GM21576 (cell line): ENCODE measurements around the gene EFCAB6.

Experiments used
- ATAC-seq: cut with Tn5 transposase; IDR thresholded peaks from one replicate; pipeline ENCODE4 v1.9.1; 2021; ENCODE audit warnings: mild to moderate bottlenecking, moderate library complexity; ENCODE audit not compliant: unreplicated experiment

EFCAB6 gene

DNA sequence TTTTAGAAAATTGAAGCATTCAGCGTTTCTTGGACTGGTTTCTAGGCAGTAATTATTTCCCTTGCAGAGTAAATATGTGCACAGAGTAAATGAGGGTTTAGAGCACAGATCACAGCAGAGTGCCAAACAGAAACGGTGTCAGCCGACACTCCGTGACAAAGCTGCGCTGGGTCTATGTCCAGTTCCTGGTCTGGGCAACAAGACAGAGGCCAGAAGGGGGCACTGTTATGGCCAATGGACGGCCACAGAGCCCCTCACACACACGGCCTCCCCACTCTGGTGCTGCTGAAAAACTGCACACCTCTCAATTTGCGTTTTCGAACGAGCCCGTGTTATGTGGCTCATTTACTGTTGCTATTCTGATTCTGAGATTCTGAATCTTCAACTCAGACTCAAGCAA is 219.6 kb downstream of the EFCAB6 start:
- no peak for ATAC-seq

DNA sequence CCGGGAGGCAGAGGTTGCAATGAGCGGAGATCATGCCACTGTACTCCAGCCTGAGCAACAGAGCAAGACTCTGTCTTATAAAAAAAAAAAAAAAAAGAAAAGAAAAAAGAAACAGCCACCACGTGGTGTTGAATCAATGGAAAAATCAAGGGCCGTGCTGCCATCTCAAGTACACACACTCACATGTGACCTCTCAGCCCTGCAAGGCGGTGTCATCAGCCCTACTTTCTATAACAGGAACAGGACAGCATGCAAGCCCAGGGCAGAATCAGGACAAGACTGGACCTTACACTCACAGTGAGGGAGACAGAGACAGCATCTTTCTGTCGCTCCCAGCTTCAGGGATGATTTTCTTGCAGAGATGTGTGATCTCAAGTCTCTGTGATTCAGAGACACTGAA is 220.7 kb downstream of the EFCAB6 start:
- ATAC-seq: no peak

DNA sequence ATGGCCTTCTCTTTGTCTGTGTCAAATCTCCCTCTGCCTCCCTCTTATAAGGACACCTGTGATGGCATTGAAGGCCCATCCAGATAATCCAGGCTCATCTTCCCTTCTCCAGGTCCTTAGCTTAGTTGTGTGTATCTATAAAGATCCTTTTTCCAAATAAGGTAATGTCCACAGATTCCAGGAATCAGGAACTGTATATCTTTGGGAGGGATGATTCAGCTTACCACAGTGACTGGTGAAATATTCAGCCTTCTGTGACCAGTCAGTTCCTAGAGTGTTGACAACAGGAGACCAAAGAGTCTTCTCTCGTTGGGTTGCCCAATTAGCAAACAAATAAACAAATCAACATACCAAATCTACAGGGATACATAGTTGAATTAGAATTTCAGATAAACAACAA is 224.5 kb downstream of the EFCAB6 start:
- ATAC-seq: no peak

DNA sequence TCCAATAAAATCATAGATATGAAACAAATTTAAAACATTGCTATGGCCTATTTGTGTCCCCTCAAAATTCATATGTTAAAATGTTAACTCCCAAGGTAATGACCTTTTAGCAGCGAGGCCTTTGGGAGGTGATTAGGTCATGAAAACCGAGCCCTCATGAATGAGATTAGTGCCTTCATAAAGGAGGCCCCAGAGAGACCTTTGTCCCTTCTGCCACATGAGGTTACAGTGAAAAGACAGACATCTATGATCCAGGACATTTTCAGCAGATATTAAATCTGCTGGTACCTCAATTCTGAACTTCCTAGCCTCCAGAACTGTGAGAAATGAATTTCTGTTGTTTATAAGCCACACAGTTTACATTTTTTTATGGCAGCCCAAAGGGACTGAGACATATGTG is 228.6 kb downstream of the EFCAB6 start:
- no peak for ATAC-seq

DNA sequence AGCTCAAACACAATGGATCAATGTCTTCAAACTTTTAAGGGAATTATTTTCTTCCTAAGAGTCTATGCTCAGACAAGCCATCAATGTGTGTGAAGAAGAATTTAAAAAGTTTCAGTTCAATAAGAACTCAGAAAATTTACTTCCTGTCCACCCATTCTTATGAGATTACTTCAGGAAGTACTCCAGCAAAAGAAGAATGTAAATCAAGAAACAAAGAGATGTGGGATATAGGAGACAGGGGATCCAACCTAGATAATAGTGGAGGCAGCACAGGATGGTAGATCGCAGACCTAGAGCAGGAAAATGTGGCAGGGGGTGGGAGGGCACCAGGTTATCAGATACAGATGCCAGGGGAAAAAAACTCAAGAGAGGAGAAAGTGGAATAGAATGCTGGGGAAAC is 229.7 kb downstream of the EFCAB6 start:
- no peak for ATAC-seq

DNA sequence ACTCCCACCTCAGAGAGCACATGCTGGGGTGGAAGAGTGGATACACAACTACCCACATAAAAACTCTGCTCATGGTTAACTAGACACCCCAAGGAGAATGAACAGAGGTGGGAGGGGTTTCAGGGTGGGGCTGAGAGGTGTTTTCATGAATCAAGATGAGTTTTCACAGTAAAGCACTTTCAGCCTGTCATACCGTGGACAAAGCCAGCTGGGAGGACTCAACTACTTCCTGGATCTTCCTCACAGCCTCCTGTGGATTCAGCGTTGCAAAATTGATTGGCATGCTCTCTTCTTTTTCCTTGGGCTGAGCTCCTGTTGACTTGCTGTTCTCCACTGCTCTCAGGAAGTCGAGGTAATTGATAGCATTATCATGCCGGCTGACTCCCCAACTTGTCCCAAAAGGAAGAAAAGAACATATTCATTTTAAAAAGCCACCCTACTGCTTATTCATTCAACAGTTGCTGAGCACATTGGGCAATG is 231.8 kb downstream of the EFCAB6 start:
- ATAC-seq: no peak

DNA sequence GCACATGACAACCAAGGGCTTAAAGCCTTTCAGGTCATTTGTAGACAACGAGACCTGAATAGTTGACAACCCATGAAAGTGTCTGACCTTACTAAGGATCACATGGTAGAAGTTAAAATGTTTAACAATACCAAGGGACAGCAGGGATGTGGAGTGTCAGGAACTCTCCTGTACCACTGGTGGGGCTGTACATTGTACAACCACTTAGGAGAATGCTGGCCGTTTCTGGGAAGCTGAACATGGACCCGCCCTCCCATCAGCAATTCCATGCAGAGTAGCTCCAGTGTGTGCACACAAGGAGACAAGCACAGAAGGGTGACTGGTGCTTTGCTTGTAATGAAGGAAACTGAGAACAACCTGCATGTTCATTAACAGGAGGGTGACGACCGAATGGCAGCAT is 237.4 kb downstream of the EFCAB6 start:
- ATAC-seq: no peak

DNA sequence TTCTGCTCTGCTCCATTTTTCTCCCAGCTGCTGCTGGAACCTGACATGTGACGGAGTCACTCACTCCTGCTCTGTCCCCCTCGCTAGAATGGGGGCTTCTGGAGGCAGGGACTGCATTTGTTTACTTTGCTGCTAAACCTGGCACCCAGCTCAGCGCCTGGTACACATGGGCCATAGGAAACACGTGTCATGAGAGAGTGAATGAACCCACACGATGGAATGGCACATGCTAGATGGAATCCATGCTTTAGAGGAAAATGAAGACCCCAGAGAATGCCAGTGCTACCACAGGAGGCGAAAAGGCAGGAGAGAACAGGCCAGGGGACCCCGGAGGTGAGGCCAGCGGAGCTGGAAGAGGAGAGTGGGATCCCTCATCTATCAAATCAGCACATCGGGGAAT is 239.4 kb downstream of the EFCAB6 start:
- ATAC-seq: no peak

DNA sequence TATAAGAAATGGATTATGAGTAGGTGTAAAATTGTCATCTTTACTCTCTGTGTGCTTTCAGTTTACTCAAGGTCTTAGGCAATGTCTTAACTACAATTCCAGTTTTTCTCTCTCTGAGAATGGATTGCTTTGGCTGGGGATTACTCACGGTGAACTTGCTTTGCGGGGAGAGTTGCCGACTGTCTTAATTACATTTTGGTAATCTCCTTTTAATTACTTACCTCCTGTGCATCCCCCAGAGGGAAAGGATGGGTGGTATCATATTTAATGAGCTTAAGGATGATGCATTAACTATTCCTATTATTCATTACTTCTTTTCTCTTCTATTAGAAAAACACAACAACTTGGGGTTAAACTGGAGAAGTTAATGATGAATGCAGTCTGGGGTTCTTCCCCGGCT is 240.9 kb downstream of the EFCAB6 start:
- ATAC-seq: no peak

DNA sequence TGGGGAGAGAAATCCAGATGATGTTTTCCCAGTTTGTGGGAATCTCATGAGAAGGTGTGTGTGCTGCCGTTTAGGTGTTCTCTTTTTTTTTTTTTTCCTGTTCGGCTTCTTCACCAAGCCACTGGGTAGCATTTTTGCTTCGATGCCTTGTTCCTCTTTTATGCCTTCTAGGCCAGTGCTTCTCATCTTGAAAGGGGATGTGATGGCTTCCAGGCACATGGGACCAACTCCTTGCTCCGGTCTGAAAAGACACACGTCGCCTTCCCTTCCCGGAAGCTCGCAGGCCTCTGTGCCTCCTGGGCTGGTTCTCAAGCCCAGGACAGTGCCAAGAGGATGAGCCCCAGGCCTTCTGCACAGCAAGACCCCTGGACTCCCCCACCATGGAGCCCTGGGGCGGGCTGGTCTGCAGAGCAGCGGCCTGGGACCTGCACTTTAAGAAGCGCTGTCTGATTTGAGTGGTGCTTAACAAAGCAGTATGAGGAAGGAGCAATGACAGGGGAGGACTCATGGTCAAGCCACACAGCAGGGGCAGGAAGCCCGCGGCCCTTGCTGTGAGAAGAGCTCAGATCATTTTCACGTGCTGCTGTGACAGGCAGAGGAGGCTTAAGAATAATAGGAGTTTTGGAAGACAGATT is 241.5 kb downstream of the EFCAB6 start:
- ATAC-seq: no peak

DNA sequence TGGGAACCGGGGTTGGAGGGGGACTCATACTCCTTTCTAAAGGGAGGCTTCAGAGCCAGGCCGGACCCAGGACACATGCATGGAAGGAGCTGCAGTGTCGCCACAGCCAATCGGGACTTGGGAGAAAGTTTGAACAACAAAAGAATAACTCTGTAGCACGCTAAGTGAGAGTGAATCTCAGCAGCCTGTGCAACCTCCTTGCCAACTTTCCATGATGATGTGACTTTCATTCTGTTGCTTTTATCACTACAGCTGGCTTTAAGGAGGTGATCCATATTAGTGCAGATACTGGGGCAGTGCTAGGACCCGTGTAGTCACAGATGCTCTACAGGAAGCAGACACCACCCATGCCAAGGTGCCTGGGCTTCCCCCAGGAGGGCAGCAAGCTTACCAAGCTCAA is 243.0 kb downstream of the EFCAB6 start:
- ATAC-seq: no peak

DNA sequence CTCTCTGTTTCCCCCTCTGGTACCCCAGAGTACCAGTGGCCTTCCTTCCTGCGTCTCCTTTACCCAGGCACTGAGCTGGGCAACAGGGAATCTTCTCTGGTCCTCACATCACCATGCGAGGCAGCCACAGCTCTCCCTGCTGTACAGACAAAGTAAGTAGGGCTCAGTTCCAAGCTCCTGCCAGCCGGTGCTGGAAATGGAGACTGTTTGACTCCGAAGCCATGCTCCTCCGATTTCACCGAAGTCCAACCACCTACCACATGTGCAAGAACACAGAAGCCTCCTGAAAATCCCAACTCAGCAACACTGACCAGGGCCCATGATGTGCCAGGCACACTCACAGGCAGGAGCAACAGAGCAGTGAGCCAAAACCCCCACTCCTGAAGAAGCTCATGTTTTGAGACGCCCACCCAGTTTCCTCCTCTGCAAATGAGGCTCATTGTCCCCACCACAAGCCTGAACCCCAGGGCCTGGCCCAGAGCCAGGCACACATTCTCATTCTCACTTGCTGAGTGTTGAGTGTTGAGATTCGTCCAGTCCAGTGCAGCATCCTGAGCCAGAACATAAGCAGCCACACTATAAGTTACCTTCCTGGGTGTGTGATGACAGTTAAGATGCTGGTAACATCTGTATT is 244.3 kb downstream of the EFCAB6 start:
- no peak for ATAC-seq

DNA sequence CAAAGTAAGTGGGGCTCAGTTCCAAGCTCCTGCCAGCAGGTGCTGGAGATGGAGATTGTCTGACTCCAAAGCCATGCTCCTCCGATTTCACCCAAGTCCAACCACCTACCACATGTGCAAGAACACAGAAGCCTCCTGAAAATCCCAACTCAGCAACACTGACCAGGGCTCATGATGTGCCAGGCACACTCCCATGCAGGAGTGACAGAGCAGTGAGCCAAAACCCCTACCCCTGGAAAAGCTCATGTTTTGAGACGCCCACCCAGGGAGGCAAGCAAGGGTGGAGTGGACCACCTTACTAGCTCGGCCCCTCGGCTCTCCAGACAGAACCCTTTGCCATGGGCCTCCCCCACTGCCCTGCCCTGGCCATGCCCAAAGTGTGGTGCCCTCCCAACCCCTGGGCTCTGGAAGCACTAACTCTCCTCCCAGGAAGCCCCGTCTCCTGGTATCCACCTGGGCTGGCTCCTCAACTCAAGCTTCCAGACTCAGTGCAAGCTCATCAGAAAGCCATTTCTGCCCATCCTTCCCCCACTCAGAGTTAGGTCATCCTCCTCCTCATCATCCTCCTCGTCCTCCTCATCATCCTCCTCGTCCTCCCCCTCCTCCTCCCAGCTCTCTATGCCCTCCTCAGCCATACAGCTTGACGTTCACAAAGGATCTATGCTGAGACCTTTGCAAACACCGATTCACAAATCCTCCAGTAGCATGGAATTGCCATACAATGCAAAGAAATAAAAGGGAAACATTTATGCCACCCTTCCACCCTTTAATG is 245.4 kb downstream of the EFCAB6 start:
- no peak for ATAC-seq

DNA sequence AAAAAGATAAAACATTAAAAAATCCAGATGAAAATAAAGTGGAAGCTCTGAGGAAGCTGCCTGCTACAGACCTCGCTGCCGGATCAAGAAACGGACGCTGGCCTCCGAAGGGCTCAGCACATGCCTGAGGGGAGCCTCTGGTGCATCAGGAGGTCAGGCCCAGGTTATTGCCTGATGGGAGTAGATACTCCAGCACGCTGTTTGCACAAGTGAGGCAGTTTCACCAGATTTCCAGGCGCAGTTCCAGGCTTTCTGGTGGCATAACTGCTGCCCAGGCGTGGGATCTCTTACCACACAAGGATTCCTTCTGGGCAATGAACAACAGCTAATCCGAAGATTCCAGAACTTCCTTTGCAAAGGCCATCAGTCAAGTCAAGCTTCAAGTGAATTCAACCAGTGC is 246.1 kb downstream of the EFCAB6 start:
- ATAC-seq: no peak

DNA sequence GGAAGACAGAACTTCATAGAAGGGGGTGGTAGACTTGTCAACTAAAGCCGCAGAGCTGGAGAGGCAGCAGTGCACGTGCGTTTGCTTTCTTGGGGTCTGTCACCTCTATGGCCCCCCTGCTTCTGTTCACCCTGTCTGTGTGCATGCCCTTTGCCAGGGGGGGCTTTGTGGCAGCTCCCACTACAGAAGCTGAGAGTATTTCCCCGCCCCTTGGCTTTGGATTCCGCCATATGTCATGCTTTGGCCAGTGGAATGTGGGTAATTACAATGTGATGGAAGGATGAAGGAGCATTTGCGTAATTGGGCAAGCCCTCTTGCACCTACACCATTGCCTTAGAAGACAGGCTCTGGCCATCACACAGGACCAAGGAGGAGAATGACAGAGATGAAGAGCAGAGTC is 247.2 kb downstream of the EFCAB6 start:
- ATAC-seq: no peak

DNA sequence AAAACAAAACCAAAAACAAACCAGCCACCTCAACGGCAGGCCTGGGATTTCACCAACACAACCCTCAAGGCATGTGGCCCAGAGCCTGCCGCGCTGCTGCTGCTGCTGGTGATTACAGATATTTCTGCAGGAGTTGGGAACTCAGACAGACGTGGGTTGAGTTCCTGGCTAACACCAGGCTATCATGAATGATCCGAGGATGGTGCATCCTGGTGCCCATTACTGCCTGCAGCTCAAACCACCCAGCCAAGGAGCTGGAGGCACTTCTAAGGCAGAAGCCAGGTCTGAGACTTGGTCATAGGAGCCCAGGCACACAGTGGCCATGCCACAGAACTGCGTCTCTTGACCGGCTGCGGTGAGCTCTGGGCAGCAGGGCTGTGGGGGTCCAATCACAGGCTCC is 248.5 kb downstream of the EFCAB6 start:
- ATAC-seq: no peak

DNA sequence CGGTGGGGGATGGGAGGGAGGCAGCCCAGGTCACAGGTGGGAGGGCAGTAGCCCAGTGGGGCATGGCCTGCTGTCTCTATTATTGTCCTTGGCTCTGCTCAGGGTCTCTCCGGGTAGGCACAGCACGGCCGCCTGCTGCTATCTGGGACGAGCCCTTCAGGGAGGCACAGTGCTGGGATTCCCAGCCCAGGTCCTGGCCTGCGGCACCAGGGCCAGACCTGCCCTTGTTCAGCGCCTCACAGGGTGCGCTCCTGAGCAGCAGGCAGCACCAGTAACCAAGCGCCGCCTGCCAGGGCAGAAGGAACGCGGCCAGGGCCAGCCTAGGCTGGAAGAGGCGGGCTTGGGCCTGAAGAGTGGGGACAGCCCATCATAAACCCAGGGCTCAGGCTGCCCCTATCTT is 249.3 kb downstream of the EFCAB6 start:
- ATAC-seq: no peak

DNA sequence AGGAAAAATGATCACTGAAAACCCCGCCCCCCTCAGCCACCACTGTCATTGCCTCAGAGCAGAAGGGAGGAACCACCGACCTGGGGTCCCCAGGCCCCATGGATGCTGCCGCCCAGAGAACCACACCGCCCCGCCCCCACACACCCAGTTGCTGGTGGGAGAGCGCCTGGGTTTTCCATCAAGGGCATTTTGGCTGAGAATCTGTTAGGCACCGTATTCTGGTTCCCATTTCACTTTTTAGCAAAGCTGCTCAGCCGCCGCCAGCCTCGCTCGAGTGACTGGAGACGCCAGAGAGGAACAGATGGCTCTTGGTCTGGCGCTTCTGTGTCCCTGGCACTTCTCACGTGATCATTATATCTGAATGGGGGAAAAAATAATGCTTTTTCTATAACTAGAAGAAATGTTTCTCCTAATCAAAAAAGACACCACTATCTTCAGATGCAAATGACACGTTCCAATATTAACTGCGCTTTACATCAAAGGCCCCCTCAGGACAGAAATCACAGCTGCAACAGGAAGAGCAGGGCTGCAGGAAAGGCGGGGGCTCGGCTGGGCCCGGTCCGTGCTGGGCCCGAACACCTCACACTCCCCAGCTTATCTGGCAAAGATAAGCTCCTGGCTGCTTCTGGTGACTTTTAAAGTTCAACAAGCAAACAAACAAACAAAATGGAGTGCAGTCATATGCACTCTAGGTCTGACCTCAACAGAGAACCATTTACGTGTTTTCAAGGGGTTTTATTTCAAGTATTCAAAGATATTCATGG is 250.5 kb downstream of the EFCAB6 start:
- no peak for ATAC-seq

DNA sequence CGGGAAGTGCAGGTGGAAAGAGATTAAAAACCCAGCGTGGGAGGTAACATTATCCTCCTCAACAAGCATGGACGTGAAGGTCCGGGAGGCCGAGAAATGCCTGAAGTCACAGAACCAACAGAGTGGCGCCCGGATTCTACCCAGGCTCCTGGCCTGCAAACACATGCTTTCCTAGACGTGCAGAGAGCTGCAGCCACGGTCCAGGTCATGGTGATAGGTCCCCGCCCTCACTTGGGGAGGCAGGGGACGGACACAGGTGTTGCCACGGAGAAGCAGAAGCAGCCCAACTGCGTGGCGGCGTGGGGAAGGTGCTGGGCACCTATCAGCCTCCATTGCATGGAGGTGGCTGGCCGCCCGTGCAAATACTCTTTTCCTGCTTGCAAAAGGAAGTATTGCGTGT is 251.5 kb downstream of the EFCAB6 start:
- no peak for ATAC-seq

DNA sequence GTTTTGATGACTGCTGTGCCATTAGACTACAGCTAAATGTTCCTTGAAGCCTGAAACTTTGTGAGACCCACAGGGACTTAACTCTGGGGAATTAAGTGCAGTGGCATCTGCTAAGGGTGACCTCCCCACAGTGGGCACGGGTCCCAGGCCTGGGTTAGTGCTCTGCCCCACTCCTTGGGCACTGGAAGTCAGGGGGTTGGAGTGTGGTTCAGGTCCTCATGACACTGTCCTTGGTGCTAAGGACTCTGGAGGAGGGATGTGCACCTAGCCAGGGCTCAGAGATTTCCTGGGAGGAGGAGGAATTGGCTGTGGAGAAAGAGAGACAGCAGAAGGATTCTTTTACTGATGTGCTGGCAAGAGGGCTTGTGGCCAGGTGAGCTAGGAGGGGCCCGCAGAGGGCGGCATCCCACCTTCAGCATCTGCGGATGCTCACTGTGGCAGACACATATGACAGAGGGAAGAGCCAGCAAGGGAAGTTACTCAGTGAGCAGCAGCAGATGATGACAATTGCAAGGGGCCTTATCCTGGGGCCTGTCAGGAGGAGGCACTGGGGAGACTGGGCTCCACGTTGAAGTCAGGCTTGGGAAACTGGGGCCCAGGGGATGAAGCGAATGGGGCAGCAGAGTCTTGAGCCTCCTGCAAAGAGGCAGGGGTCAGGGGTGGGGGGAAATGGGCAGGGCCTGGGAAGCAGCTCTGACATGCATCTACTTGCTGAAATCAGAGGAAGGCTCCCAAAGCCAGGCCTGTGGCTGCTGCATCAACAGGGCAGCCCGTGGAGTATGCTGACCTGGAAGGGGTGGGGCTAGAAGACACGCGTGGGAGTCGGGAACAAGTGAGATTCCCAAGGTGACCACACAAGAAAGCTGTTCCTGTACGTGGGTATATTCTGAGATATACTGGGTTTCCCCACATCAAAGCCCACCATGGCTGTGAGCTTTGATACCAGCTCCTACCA is 256.3 kb downstream of the EFCAB6 start:
- ATAC-seq: no peak
